GM18951 (cell line): ENCODE results near the gene HINFP.

Source experiments
- POLR2A ChIP-seq: IDR thresholded peaks from 4 replicates; pipeline ENCODE4 v1.6.1; 2011; ENCODE audit warnings: mild to moderate bottlenecking; ENCODE audit not compliant: insufficient read length, insufficient read depth; ENCODE audit errors: extremely low read depth
- in situ Hi-C: fragments of 300-500 bp; cut with MboI; formaldehyde crosslinking; loops from one replicate; pipeline ENCODE4 v1.12.0; 2022; ENCODE audit warnings: low sequenced_read_pairs, mixed read lengths, inconsistent platforms; ENCODE audit not compliant: unreplicated experiment

Gene HINFP

GRCh38 chr11:119107538-119108145 lies 13.7 kb upstream of the HINFP start:
- in situ Hi-C loops: no loop called here
- TF ChIP-seq POLR2A: no peak

- TF ChIP-seq POLR2A: no peak
- in situ Hi-C loops: no loop called here
Measured at GRCh38 chr11:119108146-119108856, 13.1 kb upstream of the HINFP start.

GRCh38 chr11:119108857-119109221 lies 12.5 kb upstream of the HINFP start:
- no peak for TF ChIP-seq POLR2A
- in situ Hi-C loops: no loop called here

- no peak for TF ChIP-seq POLR2A
- in situ Hi-C loops: no loop called here
Measured at GRCh38 chr11:119109843-119110242, 11.5 kb upstream of the HINFP start.

GRCh38 chr11:119110439-119110838 lies 10.9 kb upstream of the HINFP start:
- no peak for TF ChIP-seq POLR2A
- in situ Hi-C loops: no loop called here

- in situ Hi-C loops: no loop called here
- TF ChIP-seq POLR2A: no peak
Measured at GRCh38 chr11:119111361-119111925, 9.9 kb upstream of the HINFP start.

- no peak for TF ChIP-seq POLR2A
- in situ Hi-C loops: no loop called here
Measured at GRCh38 chr11:119112314-119113020, 8.9 kb upstream of the HINFP start.

GRCh38 chr11:119113716-119114115 lies 7.7 kb upstream of the HINFP start:
- TF ChIP-seq POLR2A: no peak
- in situ Hi-C loops: no loop called here

GRCh38 chr11:119114351-119114750 lies 7.0 kb upstream of the HINFP start:
- TF ChIP-seq POLR2A: no peak
- in situ Hi-C loops: no loop called here

GRCh38 chr11:119115484-119116234 lies 5.7 kb upstream of the HINFP start:
- no peak for TF ChIP-seq POLR2A
- in situ Hi-C loops: no loop called here

GRCh38 chr11:119116235-119116594 lies 5.2 kb upstream of the HINFP start:
- in situ Hi-C loops: no loop called here
- TF ChIP-seq POLR2A: no peak

- no peak for TF ChIP-seq POLR2A
- in situ Hi-C loops: no loop called here
Measured at GRCh38 chr11:119116601-119117000, 4.8 kb upstream of the HINFP start.

- in situ Hi-C loops: no loop called here
- TF ChIP-seq POLR2A: no peak
Measured at GRCh38 chr11:119117004-119117706, 4.2 kb upstream of the HINFP start.

GRCh38 chr11:119118227-119118626 lies 3.2 kb upstream of the HINFP start:
- no peak for TF ChIP-seq POLR2A
- in situ Hi-C loops: no loop called here
